ENCODE results near the gene PAGE2B.

DNA sequence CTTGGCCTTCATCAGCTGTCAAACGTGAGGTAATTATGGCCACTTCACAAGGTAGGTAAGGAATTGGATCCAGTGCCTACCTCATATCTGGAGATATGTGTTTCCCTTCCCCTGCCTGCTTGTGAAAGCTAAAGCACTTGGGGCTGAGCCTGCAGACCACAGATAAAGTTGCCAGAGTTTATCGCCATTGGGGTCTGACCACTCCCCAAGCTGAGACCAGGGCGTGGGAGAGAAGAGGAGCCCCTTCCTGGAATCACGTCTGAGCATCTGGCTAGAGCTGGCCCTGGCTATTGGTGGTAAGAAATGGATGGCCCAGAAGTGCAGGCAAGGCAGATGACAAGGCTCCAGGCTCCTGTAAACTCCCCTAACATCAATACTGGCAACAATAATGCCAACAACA is 46.8 kb upstream of the PAGE2B start:
- TF ChIP-seq CTCF (IDR thresholded peaks at IDR 0.05; ENCODE audit: insufficient read depth, low read depth, low read length) (no peak), EZH2 (IDR thresholded peaks at IDR 0.05; ENCODE audit: insufficient read depth, low read length) (no peak)

Data from astrocyte (in vitro differentiated cells and primary cell).